ENCODE data around the gene TRIM44.

DNA sequence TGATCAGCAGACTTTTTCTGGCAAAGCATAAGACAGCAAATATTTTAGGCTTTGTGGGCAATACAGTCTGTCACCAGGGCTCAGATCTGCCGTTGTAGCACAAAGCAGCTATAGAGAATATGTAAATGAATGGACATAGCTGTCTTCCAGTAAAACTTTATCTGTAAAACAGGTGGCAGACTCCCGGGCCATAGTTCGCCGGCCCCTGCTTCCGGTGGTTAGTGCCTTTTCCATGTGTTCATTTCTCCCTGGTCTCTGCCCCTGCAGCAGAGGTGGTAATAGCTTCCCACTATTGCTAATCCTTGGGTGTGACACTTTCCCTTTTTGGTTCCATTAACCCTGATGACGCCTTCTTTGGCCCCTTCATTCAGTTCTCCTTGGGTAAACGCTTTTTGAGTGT is 187.6 kb downstream of the TRIM44 start:
- TF ChIP-seq, protein P1, sequence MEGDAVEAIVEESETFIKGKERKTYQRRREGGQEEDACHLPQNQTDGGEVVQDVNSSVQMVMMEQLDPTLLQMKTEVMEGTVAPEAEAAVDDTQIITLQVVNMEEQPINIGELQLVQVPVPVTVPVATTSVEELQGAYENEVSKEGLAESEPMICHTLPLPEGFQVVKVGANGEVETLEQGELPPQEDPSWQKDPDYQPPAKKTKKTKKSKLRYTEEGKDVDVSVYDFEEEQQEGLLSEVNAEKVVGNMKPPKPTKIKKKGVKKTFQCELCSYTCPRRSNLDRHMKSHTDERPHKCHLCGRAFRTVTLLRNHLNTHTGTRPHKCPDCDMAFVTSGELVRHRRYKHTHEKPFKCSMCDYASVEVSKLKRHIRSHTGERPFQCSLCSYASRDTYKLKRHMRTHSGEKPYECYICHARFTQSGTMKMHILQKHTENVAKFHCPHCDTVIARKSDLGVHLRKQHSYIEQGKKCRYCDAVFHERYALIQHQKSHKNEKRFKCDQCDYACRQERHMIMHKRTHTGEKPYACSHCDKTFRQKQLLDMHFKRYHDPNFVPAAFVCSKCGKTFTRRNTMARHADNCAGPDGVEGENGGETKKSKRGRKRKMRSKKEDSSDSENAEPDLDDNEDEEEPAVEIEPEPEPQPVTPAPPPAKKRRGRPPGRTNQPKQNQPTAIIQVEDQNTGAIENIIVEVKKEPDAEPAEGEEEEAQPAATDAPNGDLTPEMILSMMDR (IDR thresholded peaks at IDR 0.05), result no peak
- no peak for TF ChIP-seq POLR2A (IDR thresholded peaks at IDR 0.05)
